ENCODE measurements around the gene RAD51B.
"Not testable (repeated sequence)": the region's sequence is repeated elsewhere in the genome, so short reads cannot be mapped to it uniquely, and the experiment has no call there.

The RAD51B gene

DNA sequence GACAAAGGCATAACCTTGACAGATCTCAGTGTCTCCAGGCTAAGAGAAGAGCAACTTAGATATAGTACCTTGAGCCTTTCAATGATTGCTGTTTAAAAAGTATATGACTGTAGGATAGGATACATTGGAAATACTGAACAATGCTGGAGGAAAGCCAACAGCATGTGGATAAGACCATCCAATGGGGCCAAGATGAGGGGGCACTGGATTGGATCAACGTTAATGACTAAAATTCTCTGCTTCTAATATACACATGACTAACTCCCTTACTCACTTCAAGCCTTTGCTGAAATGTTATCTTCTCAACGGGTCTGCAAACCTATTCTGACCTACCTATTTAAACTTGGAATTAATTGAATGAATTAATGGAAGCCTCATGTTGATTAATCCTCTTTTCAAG lies 354.9 kb downstream of the RAD51B start:
- no peak for DNase-seq (ENCODE audit: low read depth)

DNA sequence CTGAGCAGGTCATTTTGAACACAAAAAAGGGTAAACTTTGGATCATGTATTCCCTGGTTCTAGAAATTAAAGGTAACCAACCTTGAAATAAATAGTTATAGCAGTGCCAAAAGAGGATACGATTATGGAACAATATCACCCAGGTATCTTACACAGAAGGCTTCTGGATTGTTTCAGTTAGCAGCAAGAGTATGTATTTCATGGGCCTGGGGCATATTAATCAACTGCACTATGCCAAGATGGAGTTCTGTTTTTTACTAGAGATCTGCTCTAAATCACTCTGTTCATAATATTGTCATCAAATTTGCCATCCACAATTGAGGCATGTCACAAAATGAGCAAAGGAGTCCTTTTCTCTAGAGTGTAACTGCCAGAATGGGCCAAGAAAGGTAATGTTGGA lies 357.1 kb downstream of the RAD51B start:
- no peak for DNase-seq (ENCODE audit: low read depth)

DNA sequence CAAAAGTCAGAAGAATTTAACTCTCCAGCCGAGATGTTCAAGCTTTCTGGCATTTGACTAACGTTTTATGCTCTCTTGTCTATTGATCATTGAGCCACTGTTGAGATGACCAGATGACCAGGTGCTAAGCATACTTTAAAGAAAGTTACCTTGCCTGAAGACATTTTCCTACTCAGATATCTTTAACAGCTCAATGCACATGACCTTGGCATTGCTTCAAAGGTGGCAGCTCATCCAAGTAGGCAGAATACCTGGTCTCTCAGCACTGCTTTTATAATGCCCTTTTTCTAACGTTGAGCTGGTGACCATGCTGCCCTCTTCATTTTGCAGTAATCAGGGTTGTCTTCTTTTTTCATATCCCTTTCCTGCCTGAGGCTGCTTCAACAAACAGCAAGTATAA lies 358.1 kb downstream of the RAD51B start:
- no peak for DNase-seq (ENCODE audit: low read depth)

DNA sequence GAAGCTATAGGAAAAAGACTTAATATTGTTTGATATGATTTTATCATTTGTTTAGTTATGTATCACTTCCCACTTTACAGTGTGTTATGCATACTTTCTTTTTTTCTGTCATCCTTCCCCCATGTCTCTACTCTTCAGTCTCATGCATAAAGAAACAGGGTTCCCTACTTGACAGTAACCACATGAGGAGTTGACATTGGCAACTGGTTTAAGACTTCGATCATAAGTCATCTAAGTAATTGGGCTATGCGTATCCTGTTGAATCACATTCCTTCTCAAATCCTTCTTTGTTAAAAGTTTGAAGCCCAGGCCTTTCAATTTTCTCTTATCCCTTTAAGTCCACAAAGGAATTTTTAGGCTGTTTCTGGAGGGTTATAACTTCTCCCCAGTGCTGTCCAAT lies 358.7 kb downstream of the RAD51B start:
- no peak for DNase-seq (ENCODE audit: low read depth)

DNA sequence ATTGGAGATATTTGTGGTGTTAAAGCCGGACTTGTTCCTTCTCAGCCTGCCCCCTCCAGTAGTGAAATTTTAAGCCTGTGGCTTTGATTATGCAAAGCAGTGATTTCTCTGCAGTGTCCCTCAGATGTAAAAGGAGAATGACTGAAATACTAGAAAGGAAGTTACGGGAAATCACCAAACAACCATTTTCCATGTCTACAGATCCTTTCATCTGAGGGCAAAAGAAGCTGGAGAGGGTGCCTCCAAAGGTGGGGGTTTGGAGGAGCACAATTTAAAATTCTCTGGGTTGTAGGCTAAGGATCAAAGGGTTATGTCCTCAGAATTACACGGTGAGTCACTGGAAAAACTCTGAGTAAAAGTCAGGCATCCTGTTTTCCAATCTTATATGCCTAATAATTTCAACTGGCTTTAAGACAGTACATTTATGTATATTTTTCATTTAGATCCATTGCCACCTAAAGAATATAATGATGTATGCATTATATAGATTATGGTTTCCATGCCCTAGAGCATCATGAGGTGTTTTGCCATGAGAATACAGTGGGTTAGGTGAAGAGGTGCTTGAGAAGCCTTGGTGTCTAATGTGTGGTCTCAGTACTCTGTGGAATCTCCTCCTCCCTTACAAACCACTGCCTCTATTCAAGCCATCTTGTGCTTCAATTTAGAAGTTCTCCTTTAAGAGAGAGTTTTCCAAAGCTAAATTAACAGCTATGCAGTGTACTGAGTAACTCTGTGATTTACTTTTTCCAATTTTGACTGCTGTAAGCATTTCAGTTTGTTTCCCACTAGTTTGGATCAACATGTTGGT lies 362.1 kb downstream of the RAD51B start:
- DNase-seq (ENCODE audit: low read depth): peak; percentile 24

DNA sequence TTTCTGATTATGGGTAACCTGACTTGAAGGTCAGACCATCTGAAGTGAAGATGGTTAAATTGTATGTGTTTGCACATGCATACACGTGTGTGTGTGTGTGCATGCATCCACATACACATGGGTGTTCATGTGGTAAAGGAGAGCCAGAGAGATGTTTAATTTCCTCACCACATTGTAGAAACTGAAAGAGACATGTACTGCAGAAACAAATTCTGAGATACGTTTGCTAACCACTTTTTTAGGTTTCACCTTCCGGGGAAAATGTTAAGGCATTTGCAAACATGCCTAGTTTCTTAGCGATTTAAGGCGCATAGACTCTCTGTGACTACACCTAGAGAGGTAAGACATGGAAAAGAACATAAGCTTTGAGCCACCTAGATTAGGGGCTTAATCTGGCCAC lies 362.9 kb downstream of the RAD51B start:
- no peak for DNase-seq (ENCODE audit: low read depth)

DNA sequence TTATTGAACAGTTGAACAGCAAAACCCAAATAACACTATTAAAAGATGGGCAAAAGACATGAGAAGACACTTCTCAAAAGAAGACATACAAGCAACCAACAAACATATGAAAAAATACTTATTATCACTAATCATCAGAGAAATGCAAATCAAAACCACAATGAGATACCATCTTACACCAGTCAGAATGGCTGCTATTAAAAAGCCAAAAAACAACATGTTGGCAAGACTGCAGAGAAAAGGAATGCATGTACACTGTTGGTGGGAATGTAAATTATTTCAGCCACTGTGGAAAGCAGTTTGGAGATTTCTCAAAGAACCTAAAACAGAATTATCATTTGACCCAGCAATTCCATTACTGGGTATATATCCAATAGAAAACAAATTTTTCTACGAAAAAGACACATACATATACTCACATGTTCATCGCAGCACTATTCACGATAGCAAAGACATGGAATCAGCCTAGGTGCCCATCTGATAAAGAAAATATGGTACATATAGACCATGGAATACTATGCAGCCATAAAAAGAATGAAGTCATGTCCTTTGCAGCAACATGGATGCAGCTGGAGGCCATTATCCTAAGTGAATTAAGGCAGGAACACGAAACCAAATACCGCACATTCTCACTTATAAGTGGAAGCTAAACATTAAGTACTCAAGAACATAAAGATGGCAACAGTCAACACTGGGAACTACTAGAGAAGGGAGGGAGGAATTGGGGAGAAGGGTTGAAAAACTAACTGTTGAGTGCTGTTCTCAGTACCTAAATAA lies 367.1 kb downstream of the RAD51B start:
- not testable (repeated sequence) for DNase-seq (ENCODE audit: low read depth)

DNA sequence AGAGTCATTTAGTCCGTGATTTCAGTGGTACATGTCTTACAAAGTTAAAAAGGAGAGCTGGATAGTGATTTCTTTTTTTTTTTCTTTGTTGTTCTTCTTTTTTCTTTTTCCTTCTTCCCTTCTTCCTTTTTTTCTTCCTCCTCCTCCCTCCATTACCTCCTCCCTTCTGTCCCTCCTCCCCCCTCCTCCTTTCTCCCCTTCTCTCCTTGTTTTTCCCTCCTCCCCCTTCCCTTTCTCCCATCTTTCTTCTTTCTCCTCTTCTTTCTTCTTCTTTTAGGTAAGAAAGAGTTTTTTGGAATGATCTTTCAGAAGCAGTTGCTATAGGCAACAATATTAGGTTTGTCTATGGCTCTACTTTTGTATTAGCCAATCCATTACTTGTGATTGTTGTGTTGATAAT lies 368.6 kb downstream of the RAD51B start:
- no peak for DNase-seq (ENCODE audit: low read depth)

DNA sequence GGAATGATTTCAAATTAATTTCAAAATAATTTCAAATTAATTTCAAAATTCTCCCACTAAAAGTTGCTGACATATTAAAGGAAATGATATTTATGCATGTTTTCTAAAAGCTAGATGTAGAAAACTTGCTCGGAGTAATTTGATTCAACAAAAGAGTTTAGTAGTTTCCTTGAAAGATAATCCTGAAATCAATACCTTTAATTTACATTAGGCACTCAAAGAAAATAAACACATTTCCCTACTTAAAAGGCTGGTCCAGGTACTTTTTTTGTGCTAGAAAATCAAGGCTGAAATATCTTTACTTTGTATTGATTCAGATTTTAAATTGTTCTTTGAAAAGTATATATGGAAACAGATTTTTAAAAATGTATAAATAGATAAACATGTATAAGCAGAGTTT lies 370.5 kb downstream of the RAD51B start:
- DNase-seq (ENCODE audit: low read depth): no peak

DNA sequence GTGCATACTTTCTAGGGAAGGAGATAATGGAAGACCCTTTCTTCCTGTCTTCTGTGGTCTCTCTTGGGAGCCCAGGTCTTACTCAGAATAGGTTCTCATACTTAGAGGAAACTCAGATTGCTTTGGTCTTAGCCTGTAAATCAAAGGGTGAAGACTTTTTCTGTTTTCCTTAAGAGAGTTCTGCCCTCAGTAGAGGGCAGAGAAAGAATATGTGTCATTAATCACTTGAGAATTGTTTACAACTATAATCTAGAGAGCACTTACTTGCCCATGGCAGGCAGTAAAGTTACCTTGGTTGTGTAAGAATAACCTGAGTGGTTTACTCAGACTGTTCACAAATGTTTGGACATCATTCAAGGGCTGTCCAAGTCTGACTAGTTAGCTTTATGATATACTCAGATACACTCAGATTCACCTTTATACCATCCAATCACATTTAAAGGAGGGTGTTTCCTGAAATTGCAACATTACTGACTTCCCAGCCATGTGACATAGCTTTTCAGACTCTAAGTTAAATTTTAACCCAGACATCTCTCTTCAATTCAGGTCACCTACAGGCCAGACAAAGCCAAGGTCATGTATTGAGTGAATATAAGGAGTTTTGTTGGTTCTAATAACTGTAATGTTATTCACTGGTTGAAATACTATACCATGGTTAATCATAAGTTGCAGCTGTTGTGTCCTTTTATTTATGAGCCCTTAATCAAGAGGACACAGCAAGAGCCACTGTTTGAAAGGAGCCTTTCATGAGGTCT lies 372.2 kb downstream of the RAD51B start:
- DNase-seq (ENCODE audit: low read depth): no peak

DNA sequence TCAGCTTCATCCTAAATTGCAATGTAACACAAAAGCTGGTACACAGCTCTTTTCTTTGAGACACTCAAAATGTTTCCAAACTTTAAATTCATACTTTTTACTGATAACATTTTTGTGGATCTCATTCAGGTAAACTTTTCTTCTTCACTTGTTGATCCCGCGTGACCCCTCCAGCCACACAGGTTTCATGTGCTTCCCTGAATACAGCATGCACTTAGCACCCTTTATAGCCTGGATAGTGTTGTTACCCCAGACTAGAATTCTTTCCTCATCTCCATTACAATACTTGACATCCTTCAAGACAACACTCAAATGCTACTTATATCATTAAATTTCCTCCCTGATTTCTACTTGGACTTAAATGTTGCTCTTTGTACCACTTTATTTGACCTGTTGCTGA lies 373.4 kb downstream of the RAD51B start:
- no peak for DNase-seq (ENCODE audit: low read depth)

DNA sequence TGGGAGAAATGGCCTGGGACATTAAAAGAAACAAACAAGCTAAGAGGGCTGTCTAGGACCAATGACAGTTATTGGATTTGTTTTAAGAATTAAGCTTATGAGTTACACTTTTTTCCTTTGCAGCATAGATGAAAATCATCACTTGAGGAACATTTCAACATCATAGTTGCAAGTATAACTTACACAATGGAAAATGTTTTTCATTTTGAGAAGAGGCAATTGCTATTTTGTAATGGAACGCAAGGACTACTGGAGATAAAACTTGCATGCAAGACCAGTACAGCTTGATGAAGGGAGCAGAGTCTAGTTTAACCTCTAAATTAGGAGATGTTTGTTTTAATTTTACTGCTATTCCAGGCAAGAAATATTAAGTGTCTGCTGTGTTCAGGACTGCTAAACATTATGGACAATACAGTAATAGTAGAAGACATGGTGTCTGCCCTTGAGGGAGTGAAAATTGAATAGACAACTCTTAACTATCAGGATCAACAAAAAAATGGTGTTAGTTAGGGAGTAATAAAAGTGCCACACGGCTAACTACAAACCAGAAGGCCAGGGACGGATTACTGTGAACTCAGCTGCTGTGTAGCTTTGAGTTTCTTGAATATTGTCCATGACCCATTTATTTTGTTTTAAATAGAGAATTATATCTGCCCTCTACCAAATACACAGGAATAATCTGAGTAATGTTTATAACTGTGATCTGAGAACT lies 374.5 kb downstream of the RAD51B start:
- DNase-seq (ENCODE audit: low read depth): no peak

DNA sequence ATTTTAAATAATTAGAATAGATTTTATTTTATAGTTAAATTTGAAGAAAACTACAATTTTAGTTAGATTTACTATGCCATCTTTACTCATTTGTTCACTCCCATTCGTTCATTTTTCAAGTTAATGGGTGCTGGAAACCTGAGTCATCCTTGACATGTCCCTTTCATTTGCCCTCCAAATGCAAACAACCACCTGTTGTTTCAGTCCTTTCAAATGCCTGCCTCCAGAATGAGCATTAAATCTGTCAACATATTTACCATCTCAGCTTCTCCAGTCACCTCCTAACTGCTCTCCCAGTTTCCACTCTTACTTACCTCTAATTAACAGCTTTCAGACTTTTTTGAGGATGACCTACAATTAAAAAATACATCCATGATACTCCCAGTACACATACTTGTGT lies 375.5 kb downstream of the RAD51B start:
- no peak for DNase-seq (ENCODE audit: low read depth)

DNA sequence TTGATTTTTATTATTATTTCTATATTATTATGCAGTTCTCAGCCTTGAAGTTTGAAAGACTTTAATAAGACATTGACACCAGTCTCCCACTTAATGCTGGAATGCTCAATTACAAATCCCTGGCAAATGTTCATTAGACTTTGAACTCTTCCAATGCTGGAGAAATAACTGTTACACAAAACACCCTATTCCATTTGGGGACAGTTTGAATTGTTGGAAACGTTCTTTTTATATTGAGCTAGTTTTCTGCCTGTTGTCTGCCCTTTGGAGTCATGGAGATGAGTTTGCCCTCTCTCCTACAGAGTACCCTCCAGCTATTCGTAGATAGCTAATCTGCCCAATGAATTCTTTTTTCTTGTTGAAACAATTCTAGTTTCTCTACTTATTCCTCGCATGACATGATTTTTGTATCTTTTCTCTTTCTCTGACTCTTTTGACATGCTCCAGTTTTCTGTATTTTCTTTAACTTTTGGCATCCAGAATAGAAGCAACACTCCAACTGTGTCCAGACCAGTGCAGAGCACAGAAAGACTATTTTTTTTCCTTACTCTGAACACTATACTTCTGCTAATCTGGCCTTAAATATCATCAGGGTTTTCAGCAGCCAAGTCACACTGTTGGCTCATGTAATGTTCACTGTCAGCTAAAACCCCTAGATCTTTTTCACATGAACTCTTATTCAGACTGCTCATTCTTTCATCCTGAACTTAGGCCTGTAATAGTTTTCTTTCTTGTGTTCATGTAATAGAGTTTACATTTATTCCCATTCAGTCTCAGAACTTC lies 379.3 kb downstream of the RAD51B start:
- DNase-seq (ENCODE audit: low read depth): no peak

DNA sequence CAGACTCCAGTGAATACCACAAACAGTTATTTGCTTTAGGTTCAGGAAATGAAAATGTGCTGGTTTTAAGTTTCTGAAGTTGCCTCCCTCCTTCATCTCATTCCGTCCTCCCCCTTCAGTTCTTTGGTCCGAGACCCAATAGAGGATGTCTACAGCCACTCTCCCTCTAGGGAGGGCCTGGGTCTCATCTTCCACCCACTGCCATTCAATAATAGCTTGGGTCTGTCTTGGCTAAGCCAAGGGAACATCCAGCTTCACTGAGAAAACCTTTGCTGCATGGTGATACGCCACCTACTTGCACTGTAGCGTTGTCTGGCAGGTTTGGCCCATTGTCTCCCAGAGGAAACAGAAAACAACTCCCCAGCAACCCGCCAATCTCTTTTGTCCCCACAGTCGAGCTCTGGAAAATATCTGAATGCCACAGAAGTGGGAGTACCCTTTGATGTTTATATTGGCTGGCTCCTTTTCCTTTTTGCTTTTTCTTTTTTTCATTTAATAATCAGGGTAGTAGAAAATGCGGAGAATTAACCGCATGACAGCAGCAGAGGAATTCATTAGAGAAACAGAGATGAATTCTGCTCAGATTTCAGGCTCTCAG lies 380.1 kb downstream of the RAD51B start:
- DNase-seq (ENCODE audit: low read depth): no peak

DNA sequence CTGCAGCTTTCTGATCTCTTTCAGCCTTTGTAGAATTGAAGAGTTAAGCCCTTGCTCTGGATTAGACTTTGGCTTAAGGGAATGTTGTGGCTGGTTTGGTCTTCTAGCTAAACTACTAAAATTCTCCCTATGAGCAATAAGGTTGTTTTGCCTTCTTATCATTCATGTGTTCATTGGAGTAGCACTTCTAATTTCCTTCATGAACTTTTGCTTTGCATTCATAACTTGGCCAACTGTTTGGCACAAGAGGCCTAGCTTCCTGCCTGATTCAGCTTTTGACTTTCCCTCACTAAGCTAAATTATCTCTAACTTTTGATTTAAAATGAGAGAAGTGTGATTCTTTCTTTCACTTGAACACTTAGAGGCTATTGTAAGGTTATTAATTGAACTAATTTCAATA lies 384.3 kb downstream of the RAD51B start:
- no peak for DNase-seq (ENCODE audit: low read depth)

DNA sequence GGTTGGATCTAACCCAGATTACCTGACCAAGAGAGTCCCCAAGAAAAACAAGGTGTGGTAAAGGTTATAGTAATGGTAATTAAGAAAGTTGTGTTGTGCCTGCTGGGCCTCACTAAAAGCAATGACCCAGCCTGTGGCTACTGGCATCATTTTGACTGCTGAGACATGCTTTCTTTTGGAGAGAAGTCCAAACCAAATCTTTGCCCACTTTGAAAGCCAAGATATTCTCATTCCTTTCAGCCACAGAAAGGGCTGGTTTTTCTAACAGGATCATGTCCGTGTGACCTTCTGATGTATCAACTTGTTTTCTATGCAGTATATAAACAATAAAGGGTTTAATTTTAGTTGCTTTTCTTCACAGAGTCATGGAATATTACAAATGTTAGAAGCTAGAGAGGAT lies 388.6 kb downstream of the RAD51B start:
- DNase-seq (ENCODE audit: low read depth): no peak

DNA sequence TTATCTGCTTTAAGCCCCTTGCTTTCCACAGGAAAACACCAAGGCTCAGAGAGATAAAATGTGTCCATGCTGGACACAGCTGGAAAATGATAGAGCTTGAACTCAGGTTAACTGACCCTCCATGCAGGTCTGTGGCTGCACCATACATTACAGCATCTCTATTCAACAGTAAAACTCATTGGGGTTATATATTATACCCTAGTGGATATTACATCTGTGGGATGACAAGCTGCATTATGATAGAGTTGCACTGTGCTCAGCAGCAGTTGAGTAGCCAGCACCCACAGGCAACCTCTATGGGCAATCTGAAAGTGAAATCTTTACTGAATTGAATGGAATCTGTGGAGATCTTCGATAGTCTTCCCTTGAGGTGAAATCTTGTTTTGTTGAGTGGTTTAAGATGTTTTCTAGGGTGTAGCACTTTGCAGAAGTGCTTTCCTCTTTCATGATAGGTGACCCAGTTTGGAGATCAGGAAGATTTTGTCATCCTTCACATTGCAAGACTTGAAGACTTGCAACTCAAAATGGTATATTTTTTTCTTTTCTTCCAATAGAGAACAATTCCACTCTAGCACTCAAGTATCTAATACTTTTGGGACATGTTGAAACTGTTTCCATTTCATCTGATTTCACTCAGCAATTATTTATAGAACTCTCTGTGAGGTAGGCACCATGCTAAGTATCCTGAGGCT lies 389.2 kb downstream of the RAD51B start:
- DNase-seq (ENCODE audit: low read depth): no peak

DNA sequence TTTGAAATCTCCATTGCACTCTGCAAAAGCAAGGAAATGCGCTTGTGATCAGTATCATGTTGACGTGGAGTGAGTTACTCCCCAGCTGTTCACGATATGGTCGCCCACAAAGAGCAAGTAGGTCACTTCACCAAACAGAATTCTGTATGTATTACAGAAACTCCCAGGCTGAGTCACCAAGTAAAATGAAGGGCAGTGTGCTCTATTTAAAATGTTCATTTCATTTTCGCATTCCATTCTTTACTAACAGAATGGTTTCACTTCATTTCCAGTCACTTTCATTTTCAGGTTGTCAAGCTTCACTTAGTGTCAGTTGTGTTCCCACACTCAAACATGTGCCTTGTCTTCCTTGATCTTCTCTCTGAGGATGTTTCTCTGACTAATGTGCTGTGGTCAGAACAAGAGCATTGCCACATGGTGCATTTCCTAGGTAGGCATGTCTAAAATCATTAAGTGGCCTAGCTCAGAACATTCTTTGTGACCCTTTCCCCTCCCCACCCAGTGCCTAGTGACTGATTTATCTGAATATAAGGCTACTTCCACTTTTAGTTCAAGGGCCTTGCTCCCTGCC lies 391.2 kb downstream of the RAD51B start:
- peak; percentile 90 for DNase-seq (ENCODE audit: low read depth)

DNA sequence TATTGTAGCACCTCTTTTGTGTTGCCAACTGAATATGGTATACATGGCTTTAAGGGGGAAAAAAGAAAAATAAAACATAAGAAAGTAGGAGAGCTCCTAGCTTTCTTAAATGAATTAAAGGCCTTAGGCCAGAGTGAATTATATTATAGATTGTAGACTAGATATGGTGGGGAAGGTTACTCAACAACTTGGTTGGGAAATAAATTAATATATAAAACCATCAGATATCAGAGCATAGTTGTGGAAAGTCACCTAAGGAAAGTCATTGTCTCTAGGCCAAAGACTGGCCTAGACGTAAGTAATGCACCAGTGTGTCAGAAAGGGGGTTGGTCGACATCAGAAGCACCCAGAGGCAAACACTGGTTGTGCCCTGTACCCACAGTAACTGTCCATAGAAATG lies 391.8 kb downstream of the RAD51B start:
- no peak for DNase-seq (ENCODE audit: low read depth)

Data from HS-5 (cell line).